ENCODE data around the gene DYNLL2.
A peak's percentile ranks its signal among the peaks of the same experiment; 100 is the strongest.
"Not testable (repeated sequence)": the region's sequence is repeated elsewhere in the genome, so short reads cannot be mapped to it uniquely, and the experiment has no call there.

The DYNLL2 gene

DNA sequence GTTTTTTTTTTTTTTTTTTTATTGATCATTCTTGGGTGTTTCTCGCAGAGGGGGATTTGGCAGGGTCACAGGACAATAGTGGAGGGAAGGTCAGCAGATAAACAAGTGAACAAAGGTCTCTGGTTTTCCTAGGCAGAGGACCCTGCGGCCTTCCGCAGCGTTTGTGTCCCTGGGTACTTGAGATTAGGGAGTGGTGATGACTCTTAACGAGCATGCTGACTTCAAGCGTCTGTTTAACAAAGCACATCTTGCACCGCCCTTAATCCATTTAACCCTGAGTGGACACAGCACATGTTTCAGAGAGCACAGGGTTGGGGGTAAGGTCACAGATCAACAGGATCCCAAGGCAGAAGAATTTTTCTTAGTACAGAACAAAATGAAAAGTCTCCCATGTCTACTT is 10.0 kb upstream of the DYNLL2 start:
- DNase-seq (ENCODE audit: low spot score) = not testable (repeated sequence)

DNA sequence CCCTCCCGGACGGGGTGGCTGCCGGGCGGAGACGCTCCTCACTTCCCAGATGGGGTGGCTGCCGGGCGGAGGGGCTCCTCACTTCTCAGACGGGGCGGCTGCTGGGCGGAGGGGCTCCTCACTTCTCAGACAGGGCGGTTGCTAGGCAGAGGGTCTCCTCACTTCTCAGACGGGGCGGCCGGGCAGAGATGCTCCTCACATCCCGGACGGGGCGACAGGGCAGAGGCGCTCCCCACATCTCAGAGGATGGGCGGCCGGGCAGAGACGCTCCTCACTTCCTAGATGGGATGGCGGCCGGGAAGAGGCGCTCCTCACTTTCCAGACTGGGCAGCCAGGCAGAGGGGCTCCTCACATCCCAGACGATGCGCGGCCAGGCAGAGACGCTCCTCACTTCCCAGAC is 8.8 kb upstream of the DYNLL2 start:
- DNase-seq (ENCODE audit: low spot score) = not testable (repeated sequence)

DNA sequence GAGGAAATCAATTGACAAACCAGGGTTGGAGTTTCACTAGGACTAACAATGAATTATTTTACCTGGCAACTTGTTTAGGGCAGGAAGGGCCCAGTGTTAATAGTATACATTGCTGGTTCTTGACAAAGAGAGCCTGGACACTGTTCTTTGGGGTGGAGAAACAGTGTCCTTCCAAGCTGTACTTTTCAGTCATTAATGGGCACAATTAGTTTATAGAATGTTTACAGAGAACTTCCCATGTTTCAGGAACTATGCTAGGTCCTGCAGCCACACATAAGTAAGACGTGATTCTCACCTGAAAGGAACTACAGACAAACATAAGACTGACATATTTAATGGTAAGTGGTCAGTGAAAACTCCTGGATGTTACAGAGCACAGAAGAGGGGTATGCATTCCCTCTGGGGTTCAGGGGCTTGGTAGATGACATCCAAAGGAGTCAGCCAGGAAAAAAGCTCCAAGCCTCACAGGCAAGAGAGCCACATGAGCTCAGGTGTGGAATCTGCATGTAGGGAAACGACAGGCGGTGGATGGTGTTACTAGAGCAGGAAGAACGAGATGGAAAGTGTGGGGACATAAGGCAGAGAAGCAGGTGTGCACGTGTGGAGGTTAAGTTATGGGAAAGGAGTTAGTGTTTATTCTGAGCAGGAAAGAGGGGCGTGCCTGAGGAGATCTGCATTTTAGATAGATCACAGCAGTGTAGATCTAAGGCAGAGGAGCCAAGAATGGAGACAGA is 3.8 kb upstream of the DYNLL2 start:
- DNase-seq (ENCODE audit: low spot score) = no peak

DNA sequence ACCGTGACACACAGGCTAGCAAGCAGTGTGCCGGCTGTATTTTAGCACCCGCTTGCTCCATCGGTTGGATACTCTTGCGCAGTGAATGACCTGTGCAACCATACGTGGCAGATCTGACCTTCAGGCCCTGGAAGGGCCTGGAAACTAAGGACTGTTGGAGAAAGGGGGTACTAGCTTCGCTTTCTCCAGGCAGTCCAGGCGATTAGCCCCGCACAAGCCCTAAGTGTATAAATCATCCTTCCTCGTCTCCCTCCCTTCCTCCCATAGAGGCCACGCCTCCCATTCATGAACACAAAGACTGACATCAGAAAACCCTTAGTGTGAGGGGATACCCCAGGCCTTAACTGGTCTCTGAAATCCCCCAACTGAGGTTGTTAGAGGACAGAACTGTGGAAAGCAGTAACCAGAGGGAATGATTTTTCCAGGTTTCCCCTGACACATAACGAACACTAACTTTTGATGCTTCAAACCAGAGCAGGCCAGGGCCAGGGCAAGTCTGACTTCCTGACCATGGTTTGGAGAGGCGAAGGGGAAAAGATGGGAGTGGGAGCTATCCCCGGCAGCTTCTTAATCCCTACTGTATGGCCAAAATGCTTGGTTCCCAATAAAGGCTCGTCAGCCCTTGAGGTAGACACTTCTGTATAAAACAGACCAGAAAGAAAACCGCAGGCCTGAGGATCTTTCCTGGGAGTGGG is 1.4 kb upstream of the DYNLL2 start:
- no peak for DNase-seq (ENCODE audit: low spot score)

DNA sequence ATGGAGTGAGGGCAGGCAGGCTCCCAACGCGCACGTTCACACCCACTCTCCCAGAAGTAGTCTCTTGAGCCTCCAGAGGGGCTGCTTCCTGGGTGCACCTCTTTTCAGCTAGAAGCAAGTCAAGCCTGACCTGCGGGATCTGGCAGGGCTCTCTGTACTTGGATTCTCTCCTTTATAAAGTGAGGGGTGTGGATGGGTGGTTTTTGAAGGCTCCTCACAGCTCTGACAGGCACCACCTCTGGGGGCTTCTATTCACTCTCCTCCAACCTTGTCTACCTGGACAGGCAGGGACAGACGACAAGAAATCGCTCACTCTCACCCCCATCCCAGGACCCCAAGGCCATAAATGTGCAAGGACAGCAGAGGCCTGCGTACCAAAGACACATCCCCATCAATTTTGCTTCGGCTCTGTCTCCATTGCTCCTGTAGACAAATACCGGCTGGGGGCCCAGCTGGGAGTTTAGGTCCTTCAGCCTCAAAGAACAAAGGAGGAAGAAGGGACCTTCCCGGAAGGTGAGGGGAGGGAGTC is 814 bp upstream of the DYNLL2 start:
- DNase-seq (ENCODE audit: low spot score) = no peak

DNA sequence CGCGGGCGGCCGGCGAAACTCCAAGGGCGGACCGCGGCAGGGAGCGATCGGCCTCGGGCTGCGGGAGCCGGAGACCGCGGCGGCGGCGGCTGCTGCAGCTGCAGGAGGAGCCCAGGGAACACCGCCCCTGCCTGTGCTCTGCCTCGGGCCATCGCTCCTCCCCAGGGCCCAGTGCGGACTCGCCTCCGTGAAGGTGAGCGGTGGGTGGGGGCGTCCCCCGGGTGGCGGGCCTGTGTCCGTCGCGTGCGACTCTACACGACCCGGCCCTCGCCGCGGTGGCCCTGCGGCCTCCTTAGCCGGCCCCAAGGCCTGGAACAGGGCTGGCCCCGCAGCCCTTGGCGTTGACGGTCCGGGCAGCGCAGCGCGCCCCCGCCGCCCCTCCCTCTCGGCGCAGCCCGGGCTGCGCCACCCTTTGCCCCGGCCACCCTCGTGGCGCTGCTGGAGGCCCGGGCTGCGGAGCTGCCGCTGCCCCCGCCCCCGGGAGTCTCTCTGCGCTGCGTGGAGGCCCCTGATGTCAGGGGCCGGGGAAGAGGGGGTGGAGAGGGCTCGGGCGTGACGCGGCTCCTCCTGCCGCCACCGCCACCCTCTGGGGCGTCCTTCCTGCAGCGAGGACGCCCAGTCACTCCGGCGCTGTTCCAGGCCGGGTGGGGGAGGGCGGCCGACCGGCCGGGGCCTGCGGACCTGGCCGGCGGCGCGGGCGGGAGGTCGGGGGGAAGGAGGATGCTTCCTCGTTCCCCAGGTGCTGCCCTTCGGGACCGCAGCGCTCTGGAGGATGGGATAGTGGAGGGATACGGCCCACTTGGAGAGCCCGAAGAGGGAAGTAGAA is 485 bp downstream of the DYNLL2 start:
- DNase-seq (ENCODE audit: low spot score) = peak; percentile 71

DNA sequence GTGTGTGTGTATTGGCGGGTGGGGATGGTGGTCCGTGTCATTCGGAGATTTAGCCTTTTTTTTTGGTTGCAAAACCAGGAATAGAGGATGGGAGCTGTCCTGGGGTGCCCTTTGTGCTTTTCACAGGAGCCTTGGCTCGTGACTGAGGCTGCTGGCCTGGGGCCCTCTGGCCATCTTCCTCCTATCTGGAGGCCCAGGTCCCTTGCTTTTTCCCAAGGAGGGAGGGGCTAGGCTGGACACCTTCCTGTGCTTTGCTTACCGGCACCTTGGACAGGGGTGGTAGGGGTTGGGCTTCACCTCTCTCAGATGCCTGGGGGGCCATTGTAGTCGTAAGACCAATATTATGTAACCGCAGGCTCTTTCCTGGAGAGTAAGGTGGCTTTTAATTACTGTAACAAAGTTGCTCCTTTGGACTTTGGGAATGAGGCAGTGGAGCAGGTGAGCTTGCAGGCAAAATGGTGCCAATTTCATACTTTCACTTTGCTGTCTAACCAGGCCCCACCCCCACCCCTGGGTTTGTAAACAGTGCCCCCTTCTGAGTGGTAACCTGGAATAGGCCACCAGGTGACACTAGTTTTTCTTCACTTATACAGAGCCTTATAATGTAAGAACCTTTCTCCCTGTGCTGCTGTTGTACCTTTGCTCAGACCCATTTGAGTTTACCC is 1.2 kb downstream of the DYNLL2 start:
- peak; percentile 59 for DNase-seq (ENCODE audit: low spot score)

DNA sequence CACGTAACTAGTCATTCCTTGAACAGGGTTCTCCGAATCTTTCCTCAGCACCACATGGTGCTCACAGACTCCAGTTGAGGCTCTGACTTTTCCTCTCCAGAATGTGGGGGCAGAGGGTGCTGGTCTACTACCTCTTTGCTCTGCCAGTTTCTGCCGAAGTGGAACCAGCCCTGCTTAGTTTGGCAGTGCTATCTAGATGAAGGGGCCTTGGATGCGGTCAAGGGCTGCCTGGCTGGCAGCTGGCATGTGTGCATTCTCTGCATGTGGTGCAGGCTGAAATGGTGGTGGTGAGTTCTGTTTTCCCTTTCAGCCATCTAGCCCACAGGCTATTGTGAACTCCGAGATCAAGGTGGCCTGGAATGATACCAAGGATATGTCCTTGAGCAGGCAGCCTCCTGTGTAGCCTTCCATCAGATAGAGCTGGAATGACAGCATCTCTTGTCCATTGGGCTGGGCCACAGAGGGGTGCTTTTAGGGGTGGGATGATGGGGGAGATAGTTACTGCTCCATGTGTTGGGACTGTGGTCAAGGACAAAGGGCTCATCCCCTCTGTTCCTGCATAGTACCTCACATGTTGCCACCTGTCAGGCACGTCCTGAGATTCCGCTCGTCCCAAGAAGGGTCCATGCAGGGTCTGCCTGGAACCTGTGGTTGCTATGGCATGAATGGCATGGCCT is 2.0 kb downstream of the DYNLL2 start:
- DNase-seq (ENCODE audit: low spot score) = no peak

DNA sequence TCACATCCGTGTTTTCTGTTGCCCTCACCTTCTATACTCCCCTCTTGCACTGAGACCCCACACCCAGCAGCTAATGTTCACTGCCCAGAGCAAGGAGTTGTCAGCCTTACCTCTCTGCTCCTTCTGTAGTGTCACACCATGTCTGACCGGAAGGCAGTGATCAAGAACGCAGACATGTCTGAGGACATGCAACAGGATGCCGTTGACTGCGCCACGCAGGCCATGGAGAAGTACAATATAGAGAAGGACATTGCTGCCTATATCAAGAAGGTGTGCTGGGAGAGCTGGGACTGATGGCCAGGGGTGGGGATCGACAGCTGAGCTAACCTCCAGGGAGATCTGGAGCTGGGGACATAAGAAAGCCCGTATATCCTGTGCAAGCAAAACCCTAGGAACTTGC is 3.7 kb downstream of the DYNLL2 start:
- no peak for DNase-seq (ENCODE audit: low spot score)

DNA sequence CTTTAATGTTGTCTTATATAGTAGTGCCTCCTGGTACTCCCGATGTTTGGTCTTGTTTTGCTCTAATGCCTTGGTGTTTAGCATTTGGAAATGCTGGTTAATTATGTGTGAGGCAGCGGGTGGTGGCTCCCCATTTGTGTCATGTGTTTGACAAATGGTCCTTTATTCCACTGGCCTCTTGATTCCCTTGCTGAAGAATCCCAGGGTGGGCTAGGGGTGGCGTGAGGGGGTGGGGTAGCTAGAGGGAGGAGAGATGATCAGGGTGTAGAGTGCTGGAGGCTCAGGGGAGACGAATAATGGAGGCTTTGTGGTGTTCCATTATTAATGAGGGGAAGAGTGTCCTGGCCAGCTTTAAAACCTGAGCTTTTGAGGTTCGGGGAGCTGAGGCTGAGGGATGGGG is 5.4 kb downstream of the DYNLL2 start:
- DNase-seq (ENCODE audit: low spot score) = no peak

DNA sequence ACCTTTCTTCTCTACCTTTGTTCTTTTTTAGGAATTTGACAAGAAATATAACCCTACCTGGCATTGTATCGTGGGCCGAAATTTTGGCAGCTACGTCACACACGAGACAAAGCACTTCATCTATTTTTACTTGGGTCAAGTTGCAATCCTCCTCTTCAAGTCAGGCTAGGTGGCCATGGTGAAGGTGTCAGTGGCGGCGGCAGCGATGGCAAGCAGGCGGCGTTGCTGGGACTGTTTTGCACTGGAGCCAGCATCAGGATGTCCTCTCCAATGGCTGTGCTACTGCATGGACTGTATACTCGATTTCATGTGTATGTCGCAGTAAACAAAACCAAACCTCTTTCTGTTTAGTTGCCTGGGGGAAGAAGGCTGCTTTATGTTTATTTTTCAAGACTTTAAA is 5.9 kb downstream of the DYNLL2 start:
- DNase-seq (ENCODE audit: low spot score) = no peak

DNA sequence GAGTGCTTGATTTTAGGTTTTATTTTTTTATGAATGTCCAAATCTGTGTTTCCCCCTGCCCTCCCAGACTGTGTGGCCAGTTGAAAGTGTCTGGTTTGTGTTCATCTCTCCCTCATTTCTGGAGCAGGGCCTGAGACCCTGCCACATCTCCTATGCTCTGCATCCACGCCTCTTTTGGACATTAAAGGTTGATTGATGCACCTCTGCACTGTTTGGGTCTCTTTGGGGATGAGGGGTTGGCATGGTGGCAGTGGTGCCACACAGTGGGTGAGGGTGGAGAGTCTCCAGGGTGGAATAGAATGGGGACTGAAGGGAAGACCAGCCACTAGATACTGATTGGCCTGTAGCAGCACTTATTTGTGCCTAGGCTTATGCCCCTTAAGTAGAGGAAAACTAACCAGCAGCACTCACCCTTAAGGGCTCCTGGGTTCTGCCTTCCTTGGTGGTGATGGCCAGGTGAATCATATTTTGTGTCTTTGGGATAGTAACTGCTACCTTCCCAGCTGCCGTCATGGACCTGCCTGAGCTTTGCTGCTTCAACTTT is 7.9 kb downstream of the DYNLL2 start:
- no peak for DNase-seq (ENCODE audit: low spot score)

DNA sequence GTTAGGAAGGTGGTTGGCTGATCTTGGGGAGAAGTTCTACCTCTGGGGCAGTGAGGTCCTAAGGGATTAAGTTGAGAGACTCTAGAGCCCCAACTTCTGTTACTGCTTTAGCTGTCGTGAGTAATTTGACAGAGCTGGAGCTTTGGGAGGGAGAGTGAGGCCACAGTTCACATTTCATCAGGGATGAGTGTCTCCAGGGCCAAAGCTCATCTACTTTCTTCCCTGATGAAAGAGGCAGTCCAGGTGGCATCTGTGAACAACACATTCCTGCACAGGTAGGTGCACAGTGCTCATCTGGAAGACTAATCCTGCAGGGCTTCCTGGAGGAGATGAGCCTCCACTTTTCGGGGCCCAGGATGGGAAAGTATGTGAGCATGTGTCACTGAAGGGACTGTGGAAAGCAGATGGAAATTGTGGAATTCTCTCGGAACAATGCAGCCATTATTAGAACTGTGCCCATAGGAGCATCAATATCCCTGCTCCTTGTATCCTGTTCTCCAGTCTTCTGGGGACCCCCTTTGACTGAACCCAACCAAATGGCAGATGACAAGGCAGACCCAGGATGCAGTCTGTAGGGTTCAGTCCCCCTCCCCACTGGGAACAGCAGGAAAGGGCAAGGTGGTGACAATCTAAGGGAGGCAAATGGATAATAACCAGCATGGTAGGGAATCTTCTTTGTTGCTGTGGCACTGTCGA is 9.0 kb downstream of the DYNLL2 start:
- DNase-seq (ENCODE audit: low spot score) = no peak

DNA sequence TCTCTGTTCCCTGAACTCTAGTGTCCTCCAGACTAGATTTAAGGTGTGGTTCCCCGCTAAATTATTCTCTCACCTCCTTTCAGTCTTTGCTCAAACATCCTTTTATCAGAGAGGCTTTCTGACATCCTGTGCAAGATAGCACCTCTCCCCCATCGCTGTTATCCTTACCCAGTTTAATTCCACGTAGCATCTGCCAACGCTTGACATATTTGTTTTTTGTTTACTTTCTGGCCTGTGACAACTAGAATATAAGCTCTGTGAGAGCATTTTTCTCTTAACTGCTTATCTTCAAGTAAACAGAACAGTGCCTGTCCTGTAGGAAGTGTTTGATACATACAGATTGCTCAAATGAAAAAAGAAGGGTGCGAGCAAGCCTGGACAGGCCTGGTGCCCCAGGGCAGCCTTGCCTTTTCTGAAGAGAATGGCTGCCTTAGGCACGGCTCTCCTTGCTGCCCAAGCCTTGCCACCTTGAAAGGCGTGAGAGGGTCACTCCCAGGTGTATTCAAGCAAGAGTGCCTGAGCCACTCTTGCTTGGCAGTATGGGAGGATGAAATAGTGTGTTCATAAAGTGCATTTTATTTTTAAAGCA is 9.7 kb downstream of the DYNLL2 start:
- no peak for DNase-seq (ENCODE audit: low spot score)

DNA sequence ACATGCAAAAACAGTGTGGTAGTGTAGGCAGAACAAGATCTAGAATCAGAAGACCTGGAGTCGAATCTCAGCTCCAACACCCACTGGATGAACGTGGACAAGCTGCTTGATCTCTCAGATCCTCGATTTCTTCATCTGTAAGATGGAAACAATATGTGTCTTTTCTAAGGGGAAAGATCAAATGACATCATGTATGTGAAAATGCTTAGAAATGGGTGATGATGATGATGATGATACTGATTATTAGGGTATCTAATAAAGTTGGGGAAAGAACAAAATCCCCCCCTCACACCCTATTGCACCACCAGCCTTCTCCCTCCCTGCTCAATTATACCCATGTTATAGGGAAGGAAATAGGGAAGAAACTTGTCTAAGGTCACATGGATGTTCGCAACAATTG is 10.9 kb downstream of the DYNLL2 start:
- DNase-seq (ENCODE audit: low spot score) = no peak

DNA sequence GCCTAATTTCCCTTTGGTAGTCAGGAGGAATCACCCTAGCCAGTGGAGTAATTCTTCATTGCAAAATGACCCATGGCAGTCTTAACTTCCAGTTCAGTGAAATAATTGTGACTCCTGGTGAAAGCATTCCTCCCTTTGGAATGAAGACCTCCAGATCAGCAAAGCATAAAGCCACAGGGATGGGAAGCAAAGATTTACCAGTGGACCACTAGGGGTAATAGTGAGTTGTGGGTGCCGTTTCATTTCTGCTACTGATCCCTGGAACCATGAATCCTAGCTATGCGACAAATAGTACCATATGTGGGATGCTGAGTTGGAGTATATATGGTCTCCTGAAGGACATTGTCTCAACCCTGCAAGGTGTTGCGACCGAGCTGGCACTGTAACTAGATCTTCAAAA is 13.7 kb downstream of the DYNLL2 start:
- peak; percentile 28 for DNase-seq (ENCODE audit: low spot score)

DNA sequence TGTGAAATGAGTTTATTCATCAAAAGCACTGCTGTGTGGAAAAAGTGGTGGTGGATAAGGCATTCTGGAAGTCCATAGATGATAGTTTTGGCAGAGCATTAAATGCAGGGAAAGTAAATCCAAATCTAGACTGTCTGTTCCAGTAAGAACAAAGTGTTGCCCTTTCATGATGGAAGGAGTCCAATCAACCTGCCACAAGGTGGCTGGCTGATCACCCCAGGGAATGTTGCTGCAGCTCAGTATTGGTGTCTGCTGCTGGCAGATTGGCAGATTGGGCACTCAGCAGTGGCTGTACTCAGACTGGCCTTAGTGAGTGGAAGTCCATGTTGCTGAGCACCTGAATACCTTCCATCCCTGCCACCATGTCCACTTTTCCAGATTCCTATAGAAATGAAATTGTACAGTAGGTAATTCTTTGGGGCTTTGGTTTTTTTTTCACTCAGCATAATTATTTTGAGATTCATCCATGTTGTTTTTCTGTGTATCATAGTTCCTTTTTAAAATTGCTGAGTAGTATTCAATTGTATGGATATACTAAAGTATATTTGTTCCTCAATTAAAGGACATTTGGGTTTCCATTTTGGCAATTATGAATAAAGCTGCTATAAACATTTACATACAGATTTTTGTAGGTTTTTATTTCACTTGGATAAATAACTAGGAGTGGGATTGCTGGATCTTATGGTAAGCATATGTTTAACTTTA is 14.3 kb downstream of the DYNLL2 start:
- no peak for DNase-seq (ENCODE audit: low spot score)

DNA sequence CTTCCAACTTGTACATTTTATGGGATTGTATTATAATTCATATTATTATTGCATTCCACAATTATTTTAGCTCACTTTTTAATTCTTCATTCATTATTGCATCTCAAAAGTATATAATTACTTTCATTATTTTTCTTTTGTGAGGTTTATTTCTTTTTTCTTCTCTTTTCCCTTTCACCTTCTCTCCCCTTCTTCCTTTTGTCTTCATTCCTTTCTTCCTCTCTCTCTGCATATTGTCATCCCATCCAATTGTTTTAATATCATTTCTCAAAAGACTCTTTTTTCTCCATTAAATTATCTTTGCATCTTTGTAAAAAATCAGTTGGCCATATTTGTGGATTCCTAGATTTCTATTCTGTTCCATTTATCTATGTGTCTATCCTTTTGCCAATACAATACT is 17.3 kb downstream of the DYNLL2 start:
- no peak for DNase-seq (ENCODE audit: low spot score)

DNA sequence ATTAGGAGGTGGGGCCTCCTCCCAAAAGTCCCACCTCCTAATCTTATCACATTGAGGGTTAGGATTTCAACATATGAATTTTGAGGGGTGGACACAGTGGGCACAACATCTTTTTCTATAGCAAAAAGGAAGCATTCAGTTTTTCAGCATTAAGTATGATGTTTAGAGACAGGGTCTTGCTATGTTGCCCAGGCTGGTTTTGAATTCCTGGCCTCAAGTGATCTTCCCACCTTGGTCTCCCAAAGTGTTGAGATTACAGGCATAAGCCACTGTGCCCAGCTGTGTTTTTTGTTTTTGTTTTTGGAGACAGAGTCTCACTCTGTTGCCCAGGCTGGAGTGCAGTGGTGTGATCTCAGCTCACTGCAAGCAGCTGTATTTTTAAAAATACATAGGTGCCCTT is 18.7 kb downstream of the DYNLL2 start:
- DNase-seq (ENCODE audit: low spot score) = not testable (repeated sequence)

DNA sequence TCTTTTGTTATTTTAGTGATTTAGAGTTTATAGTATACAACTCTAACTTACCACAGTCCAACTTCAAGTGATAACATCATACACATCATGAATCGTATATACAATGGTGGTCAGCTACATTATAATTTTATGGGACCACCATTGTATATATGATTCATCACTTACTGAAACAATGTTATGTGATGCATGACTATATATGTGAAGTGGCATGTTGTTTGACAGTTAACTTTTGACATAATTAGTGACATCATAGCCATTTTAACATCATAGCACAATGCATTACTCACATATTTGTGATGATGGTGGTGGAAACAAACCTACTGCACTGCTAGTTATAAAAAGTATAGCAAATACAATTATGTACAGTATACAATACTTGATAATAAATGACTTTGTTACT is 21.9 kb downstream of the DYNLL2 start:
- no peak for DNase-seq (ENCODE audit: low spot score)

Data from kidney tubule cell (primary cell).